Measurements from ENCODE around the gene SUCLG2.

SUCLG2 gene

DNA sequence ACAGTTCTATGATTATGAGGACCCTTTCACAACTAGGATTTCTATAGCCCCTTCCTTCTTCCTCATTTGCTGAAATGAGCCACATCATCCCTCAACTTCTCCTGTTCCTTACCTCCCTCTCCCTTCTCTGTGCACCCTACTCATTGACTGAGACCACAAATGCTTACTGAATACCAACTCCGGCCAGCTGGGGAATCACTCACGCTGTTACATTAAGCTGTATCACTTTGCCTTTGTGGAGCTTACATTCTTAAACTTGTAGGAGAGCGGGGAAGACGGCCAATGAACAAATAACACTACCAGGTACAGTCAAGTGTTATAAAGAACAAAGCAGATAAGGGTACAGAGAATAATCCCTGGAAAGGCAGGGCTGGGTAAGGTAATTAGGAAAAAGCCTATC, 5.7 kb downstream of the SUCLG2 start:
- DNase-seq, result no peak

DNA sequence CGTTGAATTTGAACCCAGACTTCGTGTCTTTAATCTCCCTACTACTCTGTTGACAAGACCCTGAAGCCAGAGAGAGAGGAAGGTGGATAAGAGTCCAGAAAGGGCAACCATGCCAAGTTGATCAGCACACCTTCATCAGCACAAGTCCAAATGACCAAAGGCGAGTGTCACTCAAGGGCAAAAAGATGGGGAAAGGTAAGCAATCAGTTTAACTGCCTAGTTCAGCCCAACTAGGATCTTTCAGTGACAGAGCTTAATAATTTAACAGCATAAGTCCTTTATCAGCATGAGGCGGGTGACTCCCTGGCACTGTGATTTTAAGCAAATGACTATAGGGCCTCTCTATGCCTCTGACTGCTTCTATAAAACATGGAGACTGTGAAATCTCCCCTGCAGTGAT, 6.2 kb downstream of the SUCLG2 start:
- DNase-seq, result no peak

DNA sequence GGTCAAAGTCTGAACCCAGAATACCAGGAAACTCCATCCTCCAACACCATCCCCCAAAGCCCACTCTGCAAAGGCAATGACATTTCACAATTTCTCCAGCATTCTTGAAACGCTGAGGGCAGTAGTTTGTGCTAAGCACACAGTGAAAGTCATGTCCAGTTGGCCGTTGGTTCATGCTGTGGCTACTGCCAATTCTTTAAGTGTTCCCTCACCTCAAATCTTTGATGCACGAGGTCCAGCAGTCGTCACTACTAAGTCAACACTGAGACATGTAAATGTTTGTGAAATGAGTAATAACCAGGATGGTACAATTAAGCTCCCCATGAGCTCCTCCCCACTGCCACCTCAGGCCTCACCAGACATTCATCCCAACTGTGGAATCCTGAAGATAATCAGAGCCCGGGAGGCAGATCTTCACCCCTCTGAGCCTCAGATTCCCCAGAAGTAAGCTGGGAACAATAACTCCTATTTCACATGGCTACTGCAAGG, 7.0 kb downstream of the SUCLG2 start:
- DNase-seq, result no peak

DNA sequence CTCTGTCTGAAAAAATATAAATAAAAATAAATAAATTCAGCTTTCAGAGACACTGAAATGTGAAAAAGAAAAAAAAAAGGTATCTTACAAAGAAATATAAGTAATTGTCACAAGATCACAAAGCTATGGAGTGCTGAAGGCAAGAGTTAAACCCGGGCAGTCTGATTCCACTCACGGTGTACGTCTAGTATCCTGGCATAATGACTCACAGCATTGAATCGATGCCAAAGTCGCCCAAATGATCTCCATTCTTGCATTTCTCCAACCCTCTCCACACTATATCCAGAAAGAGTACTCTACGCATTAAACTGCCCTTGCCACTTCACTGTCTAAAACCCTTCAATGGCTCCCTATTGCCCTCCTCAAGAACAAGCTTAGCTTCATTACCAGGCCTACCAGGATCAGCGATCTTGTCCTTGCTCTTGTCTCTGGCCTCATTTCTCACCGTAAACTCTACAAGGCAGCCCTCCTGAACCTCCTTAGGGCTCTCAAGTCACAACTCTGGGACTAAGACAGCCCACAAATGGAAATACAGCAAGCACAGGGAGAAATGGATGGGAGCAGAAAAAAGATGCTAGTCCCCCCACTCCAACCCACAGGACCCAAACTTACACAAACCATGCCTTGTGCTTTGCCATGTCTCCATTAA, 7.7 kb downstream of the SUCLG2 start:
- DNase-seq, result no peak

DNA sequence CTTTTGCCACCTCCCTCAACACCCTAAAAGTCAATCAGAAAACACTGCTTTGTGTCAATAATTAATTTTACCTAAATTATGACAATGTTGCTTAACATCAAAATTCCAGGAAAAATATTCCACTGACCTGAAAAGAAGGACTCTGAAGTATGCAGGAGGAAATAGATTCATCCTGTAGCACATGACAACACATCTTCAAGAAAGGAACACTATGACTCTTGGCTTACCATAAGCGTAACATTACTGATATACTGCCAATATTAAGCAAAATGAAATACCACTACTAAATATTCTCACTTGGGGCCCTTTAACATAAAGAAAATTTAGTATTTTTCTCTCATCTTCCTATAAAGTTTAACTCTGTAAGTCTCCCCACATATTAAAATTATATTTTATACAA, 9.6 kb downstream of the SUCLG2 start:
- DNase-seq, result no peak

DNA sequence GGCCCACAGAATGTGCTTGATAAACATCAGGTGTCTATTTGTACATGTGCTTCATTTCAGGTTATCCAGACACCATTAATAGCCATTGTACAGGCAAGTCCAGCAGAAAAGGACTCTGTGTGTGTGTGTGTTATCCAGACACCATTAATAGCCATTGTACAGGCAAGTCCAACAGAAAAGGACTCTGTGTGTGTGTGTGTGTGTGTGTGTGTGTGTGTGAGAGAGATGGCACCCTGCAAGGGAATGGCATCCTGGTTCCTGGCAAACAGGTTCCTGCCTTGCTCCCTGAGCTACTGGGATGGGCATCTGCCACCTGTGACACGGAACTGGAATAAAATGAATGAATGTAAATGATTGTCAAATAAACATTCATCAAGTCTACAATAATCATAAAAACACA, 11.7 kb downstream of the SUCLG2 start:
- DNase-seq, result no peak

DNA sequence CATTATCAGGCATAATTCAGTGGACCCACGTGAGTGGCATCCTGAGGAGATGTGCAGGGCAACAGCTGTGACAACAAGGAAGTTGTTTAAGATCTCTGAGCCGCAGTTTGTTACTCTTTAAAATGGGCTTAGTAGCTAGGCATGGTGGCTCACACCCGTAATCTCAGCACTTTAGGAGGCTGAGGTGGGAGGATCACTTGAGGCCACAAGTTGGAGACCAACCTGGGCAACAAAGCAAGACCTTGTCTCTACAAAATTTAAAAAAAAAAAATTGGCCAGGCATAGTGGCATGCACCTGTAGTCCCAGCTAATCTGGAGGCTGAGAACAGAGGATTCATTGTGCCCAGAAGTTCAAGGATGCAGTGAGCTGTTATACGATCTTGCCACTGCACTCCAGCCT, 12.2 kb downstream of the SUCLG2 start:
- no peak for DNase-seq

DNA sequence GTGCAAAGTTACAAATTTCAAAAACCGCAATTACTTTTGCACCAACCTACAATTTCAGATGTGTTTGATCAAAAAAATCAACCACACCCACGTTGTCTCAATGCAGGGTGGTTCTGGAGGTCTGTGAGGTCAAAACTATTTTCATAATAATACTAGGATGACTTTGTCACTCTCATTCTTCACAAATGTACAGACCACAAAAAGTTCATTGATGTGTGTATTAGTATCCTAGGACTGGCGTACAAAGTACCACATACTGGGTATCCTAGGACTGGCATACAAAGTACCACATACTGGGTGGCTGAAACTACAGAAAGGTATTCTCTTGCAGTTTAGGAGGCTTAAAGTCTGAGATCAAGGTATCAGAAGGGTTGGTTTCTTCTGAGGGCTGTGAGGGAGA, 13.0 kb downstream of the SUCLG2 start:
- DNase-seq, result no peak

DNA sequence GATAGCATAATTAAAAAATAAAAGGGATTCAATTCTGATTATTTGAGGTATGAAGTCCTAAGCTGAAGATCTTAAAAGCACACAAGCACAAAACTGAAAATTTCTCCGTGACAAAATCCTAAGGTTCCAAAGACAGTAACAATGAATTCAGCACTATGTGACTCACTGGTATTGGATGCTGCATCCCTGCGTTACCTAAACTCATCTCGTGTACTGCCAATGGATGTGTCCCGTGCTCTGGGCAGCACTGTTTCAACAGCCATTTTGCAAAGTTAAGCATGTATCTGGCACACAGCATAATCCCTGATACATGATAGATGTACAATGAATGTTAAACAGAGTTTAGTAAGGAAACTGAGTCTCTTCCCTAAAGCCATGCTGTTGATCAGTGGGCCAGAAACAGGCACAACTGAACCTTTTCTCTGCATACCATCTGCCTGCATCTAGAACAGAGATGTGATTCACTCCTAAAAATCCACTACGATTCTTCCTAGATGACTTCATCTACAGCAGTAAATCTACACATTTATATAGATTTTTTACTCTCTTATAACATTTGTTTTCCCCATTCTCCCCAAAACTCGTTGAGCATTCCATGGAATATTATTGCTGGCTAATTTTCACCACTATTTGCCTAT, 14.3 kb downstream of the SUCLG2 start:
- DNase-seq, result no peak

DNA sequence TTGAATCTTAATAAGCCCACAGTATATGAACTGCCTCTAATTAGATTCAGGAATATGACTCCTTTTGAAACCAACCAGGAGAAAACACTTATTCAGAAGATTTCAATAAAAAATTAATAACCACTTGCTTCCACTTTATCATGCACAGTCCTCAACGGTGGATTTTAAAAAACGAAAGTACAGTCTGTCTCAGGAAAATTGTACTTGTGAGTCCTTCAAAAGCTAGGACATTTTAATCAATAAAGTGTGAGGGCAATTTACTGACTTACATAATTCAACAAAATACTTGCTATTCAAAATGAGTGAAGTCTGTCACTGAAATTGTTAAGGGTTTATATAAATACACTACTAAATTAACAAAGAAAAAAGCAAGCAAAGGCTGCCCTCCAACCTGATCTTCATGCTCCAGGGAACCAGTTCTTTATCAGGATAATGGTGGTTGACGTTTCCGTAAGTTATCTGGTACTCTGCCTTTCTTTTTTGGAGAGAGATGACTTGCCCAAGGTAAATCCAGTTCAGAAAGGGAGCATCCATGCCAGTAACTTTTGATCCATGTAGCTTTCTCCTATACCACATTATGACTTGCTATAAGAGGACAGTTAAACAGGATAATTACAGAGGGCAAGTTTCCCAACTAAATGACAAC, 17.0 kb downstream of the SUCLG2 start:
- DNase-seq, result no peak

DNA sequence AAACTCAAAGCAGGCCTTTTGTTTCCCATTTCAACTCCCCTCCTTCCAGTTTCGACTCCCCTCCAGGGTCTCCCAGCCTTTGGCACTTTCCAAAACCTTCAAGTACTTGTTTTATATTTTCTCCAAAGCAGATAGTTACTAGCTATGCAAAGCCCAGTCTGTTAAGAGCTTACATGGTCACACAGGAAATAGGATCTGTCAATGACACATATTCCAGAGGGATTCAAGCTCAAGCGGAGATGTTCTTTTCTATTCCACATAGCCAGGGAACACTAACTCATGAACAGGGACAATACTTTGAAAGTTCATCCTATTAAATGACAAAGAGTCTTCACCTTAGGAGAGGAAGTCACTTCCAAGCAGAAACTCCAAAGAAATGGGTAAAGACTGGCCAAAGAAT, 18.6 kb downstream of the SUCLG2 start:
- no peak for DNase-seq

DNA sequence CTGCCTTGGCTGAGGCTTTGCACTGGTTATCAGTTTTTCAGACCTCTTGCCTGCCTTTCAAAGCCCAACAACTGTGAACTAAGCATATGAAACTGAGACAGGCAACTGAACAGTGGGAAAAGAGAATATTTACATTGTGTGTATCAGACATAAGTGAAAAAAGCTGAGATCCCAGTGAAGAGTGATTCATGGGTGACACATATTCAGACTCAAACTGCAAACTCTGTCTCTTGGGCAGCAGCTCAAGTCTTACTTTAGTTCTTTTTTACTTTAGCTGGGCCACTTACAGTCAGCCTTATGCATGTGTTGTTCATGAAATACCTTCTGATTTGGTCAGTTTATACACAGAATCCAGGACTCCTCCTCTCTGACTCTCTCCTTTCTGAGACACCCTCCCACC, 19.2 kb downstream of the SUCLG2 start:
- no peak for DNase-seq

DNA sequence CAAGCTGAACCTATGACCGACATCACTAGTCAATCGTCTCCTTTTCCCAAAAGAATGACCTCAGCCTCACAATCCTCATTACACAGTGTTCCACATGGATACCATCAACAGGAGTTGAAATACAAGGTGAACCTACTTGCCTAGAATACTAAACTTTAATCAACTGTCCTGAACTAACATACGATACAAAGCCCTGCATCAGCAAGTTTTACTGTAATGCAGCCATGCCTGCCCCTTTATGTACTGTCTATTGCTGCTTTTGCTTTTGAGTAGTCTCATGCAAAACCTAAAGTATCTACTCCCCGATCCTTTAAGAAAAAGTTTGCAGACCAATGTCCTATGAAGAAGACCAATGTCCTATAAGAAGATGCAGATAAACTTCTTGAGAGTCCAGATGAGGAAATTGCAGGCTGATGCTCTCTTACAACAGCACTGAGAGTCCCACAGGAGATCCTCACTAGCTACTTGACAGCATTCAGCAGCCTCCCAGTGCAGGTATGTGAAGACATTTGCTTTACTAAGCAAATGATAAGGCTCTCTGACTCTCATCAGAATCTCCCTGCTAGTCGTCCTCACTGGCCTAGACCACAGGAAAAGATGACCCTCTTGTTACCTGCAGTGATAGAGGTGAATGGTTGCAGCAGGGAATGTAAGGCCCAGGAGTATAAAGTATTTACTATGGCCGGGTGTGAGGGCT, 23.6 kb downstream of the SUCLG2 start:
- DNase-seq, result no peak

DNA sequence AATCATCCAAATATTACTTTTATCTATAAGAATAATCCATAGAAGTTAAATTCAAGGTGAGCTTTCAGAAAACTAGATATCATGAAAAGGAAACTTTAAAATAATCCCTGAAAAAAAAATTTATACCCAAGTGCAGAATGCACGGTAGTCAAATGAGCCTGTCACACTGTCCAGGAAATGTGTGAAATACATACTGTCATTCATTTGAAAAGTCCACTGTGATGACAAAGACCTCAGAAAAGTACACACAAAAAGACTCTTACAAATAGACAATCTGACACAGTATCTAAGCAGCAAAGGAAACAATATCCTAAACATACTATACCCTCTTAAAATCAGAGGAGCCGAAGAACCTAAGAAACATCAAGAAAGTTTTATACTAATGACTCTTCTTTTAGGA, 29.7 kb downstream of the SUCLG2 start:
- no peak for DNase-seq

DNA sequence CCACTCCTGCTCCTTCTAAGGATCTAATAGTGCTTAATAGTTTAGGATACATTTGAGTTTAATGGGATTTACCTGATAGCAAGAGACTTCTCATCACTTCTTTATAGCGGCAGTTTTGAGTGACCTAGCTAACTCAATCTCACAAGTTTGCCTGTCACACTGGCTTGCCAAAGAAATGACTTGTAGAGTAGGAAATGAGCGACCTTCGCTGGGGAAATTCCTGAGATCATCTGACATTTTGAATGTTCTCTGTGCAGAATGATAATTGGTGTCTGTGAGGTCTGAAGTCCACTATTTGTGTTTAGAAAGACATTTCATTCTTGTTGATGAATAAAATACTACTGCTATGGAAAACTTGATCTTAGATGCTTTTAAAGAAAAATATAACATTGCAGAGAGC, 30.3 kb downstream of the SUCLG2 start:
- no peak for DNase-seq

DNA sequence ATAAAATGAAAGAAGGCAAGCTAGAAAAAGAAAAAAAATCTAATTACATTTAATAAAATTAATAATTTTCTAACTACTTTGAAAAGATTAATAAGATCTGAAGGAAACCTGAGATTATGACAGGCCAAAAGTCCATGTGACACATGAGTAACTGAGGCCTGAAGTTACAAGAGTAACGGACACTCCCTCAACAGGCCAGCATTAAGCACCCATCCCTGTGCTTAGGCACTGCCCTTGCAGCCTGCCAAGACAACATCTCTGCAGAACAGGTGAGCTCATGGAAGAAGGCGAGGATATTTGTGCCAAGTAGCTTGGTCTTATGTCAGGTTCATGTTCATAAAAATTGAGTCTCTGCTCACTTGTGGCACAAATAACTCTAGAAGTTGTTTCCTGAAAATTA, 31.8 kb downstream of the SUCLG2 start:
- no peak for DNase-seq

DNA sequence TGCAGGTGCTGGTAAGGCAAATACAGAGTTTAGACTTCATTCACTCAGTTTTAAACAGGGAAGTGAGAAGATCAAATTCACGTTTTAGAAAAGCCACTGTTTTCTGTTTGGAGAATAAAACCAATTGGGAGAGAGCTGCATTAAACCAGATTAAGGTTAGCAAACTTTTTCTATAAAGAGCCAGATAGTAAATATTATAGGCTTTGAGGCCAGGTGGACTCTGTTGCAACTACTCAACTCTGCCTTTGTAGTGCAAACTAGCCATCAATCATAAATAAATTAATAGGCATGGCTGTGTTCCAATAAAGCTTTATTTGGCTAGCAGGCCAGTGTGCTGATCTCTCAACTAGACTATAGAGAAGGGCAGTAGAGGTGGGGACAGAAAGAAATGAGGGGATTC, 33.5 kb downstream of the SUCLG2 start:
- DNase-seq, result no peak

DNA sequence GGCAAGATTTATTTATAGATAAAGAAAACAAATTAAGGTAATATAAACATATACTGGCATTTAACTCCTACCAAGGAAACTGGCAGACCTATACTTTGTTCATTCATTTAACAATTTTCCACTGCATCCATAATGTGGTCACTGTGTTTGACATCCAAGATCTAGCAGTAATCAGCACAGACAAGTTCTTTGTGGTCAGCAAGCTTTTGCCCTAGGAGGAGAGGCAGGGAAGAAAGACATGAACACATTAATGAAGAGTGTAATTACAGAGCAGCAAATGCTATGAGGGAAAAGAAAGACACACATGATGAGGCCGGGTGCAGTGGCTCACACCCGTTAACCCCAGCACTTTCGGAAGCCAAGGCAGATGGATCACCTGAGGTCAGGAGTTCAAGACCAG, 34.4 kb downstream of the SUCLG2 start:
- no peak for DNase-seq

DNA sequence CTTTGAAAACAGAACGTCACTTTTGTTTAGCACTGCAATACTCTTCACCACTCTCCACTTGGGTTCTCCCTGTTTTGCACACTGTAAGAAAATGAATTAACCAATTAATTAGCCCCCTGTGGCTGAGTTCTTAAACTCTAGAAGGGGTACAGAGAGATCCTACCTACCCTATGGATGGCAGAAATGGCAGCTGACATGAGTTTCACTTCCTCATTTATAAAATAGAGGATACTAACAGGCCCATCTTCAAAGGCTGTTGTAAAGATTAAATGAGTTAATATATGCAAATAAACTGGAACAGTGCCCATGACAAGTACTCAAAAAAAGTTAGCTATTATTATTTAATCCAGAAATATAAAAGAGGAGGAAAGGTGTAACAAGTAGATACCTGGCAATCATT, 36.9 kb downstream of the SUCLG2 start:
- DNase-seq, result no peak

DNA sequence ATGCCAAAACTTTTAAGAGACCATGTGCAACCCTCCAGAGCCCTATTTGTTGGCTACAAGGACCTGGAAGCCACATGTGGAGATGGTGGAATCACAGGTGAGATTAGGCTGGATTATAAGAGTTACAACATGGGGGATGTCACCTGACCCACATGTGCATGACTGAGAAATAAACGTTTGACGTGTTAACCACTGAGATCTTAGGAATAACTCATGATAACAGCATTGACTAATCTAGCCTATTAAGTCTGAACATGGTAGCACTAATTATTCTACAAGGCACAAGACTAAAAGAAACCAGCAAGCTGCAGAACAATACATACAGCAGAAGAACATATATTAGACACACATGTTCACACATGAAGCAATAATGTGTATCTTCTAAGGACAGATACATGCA, 38.4 kb downstream of the SUCLG2 start:
- DNase-seq, result no peak

DNA sequence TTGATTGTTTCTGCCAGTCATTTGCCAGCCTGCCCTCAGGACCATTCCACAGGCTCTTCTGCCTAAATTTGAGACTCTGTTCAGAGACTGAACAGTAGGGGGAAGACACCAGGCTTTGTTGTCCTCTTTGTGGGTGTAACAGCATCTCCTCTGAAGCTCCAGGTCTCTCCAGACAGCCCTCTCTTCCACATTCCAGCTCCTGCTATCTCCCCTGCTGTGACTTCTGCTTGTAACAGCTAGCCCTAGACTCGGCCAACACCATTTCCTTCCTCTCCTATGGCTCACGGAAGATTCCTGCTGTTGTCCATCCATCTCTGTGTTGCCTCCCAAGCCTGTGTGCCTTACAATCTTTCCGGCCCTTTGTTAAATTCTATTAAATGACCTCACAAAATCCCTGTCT, 40.2 kb downstream of the SUCLG2 start:
- no peak for DNase-seq

DNA sequence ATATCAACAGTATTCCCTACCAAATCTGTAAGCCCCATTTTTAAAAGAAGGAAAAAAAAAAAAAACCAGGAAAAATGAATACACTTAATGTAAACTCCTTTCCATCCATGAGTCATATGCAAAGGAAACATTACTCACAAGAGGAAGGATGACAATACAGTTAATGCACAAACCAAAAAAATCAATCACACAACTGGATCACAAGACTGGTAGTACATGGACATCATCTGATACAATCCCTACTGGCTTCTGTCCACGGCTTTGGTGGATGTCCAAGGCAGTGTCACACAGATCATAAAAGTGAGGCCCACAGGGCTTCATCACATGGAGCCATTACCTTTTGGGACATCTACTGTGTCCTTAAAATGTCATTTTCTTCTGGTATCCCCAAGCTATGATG, 44.0 kb downstream of the SUCLG2 start:
- no peak for DNase-seq

DNA sequence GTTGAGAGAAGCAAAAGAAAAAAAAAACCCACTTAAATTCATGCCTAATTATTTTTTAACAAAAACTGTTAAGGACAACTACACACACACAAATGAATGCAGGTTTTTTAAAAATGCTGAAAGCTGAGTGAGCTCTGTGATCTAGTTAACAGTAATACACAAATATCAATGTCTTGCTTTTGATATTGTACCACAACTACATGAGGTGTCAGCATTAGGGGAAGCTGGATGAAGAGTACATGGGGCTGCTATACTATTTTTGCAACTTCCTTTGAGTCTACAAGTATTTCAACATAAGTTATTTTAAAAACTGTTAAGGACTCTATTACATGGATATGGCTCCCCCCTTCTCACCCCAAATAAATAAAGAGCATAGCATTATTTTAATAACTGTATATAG, 44.7 kb downstream of the SUCLG2 start:
- no peak for DNase-seq

DNA sequence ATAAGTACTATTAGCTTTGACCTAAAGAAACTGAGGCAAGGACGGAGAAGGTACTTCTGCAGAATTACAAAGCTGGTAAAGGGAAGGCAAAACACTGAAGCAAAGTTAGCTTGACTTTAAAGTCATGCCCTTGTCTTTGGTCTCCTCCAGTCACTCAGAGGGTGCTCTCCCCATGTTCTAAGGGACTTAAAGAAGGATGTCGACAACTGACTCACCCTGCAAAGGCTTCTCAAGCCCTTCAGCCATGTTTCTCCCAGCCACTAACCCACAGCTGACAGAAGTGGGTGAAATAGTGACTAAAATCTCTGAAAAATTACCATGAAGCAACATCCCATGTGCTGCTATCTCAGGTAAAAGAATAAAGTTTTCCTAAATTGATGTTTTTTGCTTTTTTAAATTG, 46.4 kb downstream of the SUCLG2 start:
- DNase-seq, result no peak

All from CD4-positive, alpha-beta T cell treated with Interferon gamma for 1 hour (primary cell).